OCI-LY3 (cell line): ENCODE results near the gene PIGC.

Source experiments
- H2AFZ ChIP-seq: fragments of 200-600, 300-600 bp; shearing (Covaris generic); 2 replicates; pipeline ENCODE4 v1.6.0; 2014; ENCODE audit warnings: antibody characterized with exemption, low read depth, low read length
- H3K27ac ChIP-seq: fragments of 200-600, 300-600 bp; sonication (generic); 2 replicates; pipeline ENCODE4 v1.5.1; 2014; ENCODE audit warnings: mild to moderate bottlenecking, low read length, moderate library complexity, mixed read lengths
- H3K27me3 ChIP-seq: fragments of 200-600, 300-600 bp; sonication (generic); 2 replicates; pipeline ENCODE4 v1.6.1; 2014; ENCODE audit warnings: low read depth, low read length, mixed read lengths
- H3K36me3 ChIP-seq: fragments of 200-600, 300-600 bp; sonication (generic); replicated peaks from 2 replicates; pipeline ENCODE3; 2014; ENCODE audit warnings: low read depth, low read length, mixed read lengths
- H3K4me1 ChIP-seq: fragments of 300-600, 200-600 bp; sonication (generic); 2 replicates; pipeline ENCODE4 v1.6.1; 2014; ENCODE audit warnings: low read length, mixed read lengths
- H3K4me2 ChIP-seq: fragments of 200-600, 300-600 bp; sonication (generic); 2 replicates; pipeline ENCODE4 v1.6.1; 2014; ENCODE audit warnings: low read length, mixed read lengths
- H3K4me3 ChIP-seq: fragments of 300-600, 200-600 bp; sonication (generic); 2 replicates; pipeline ENCODE4 v1.5.1; 2014; ENCODE audit warnings: antibody characterized with exemption, mild to moderate bottlenecking, low read length, moderate library complexity
- H3K79me2 ChIP-seq: fragments of 300-600, 200-600 bp; shearing (Covaris generic); 2 replicates; pipeline ENCODE4 v1.6.1; 2014; ENCODE audit warnings: mild to moderate bottlenecking, low read length, mixed read lengths
- H3K9ac ChIP-seq: fragments of 300-600, 200-600 bp; shearing (Covaris generic); 2 replicates; pipeline ENCODE4 v1.6.0; 2014; ENCODE audit warnings: mild to moderate bottlenecking, low read length, moderate library complexity
- H3K9me3 ChIP-seq: fragments of 200-600, 300-600 bp; shearing (Covaris generic); 2 replicates; pipeline ENCODE4 v1.6.1; 2014; ENCODE audit warnings: low read length, mixed read lengths; ENCODE audit not compliant: insufficient read depth
- H4K20me1 ChIP-seq: fragments of 200-600, 300-600 bp; sonication (generic); 2 replicates; pipeline ENCODE4 v1.6.1; 2016; ENCODE audit warnings: low read length, mixed read lengths; ENCODE audit not compliant: insufficient read depth
- EZH2phosphoT487 ChIP-seq: fragments of 200-600 bp; shearing (Covaris generic); IDR thresholded peaks from 2 replicates; pipeline ENCODE4 v1.6.1; 2018; ENCODE audit warnings: antibody characterized with exemption, mixed run types, low read depth
- TF ChIP-seq, protein P1 (sequence below): fragments of 200-600, 300-600 bp; sonication (generic); IDR thresholded peaks from 2 replicates; pipeline ENCODE4 v1.5.1; 2014; ENCODE audit warnings: antibody characterized with exemption, low read length, low read depth

Gene PIGC

DNA sequence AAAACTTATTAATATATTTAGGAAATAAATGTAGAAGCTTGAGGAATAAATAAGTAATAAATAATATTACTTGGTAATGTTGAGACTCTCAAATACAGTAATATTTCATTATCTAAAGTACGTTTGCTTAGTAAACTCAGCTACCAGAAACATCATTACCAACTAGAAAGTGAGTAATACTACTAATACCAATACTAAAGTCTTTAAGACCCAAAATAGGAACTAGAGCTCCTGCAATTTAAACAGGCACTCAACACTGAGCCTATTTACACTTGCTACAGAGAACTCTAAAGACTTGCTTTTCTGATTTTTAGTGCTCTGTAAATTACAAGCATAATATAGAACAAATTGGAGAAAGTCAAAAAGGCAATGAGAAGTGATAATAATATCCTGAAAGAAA lies 36.9 kb downstream of the PIGC start:
- Histone ChIP-seq H3K27ac (no peak overlapping the region), H3K4me3 (no peak overlapping the region), H3K4me1 (peaks cover 25% of the 10 kb centered on the region), H3K36me3 (no peaks in the 10 kb centered on the region), H3K9ac (no peak overlapping the region), H3K27me3 (no peaks in the 10 kb centered on the region), H2AFZ (no peak overlapping the region), H3K79me2 (no peaks in the 10 kb centered on the region), H3K9me3 (no peaks in the 10 kb centered on the region), H3K4me2 (peak overlapping the region; percentile 30), H4K20me1 (no peaks in the 10 kb centered on the region)
- TF ChIP-seq, protein P1, sequence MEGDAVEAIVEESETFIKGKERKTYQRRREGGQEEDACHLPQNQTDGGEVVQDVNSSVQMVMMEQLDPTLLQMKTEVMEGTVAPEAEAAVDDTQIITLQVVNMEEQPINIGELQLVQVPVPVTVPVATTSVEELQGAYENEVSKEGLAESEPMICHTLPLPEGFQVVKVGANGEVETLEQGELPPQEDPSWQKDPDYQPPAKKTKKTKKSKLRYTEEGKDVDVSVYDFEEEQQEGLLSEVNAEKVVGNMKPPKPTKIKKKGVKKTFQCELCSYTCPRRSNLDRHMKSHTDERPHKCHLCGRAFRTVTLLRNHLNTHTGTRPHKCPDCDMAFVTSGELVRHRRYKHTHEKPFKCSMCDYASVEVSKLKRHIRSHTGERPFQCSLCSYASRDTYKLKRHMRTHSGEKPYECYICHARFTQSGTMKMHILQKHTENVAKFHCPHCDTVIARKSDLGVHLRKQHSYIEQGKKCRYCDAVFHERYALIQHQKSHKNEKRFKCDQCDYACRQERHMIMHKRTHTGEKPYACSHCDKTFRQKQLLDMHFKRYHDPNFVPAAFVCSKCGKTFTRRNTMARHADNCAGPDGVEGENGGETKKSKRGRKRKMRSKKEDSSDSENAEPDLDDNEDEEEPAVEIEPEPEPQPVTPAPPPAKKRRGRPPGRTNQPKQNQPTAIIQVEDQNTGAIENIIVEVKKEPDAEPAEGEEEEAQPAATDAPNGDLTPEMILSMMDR, result no peak
- TF ChIP-seq EZH2phosphoT487, result no peak

DNA sequence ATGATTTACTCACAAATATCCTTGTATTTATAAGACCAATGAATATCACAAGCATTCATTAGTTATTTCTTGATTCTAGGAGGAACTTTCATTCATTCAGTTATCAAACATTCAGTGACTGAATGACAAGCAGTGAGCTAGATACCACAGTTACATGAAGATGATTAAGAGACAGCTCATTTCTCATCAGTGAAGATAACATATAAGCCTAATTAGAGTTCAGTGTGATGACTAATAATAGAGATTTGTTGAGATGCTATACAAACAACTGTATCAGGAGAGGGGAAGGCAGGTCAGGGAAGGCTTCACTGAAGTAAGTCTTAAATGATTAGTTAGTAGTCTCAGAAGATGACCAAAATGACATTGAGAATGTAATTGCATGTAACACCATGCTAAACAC lies 38.0 kb downstream of the PIGC start:
- no peaks in the 10 kb centered on the region for H3K79me2 ChIP-seq
- H3K9me3 ChIP-seq, result no peaks in the 10 kb centered on the region
- no peak overlapping the region for H2AFZ ChIP-seq
- no peak overlapping the region for H3K4me2 ChIP-seq
- no peak overlapping the region for H3K9ac ChIP-seq
- H3K27me3 ChIP-seq, result no peaks in the 10 kb centered on the region
- H3K4me1 ChIP-seq, result peaks cover 26% of the 10 kb centered on the region
- H4K20me1 ChIP-seq, result no peaks in the 10 kb centered on the region
- TF ChIP-seq EZH2phosphoT487, result no peak
- TF ChIP-seq, protein P1, result no peak
- no peaks in the 10 kb centered on the region for H3K36me3 ChIP-seq
- no peak overlapping the region for H3K27ac ChIP-seq
- H3K4me3 ChIP-seq, result no peak overlapping the region

GRCh38 chr1:172404121-172404520 lies 39.7 kb downstream of the PIGC start:
- no peak for TF ChIP-seq EZH2phosphoT487
- TF ChIP-seq, protein P1, result no peak
- no peak overlapping the region for H2AFZ ChIP-seq
- H3K4me3 ChIP-seq, result no peak overlapping the region
- no peak overlapping the region for H3K4me2 ChIP-seq
- no peaks in the 10 kb centered on the region for H3K79me2 ChIP-seq
- no peak overlapping the region for H3K9ac ChIP-seq
- H4K20me1 ChIP-seq, result no peaks in the 10 kb centered on the region
- no peaks in the 10 kb centered on the region for H3K36me3 ChIP-seq
- no peaks in the 10 kb centered on the region for H3K27me3 ChIP-seq
- no peaks in the 10 kb centered on the region for H3K9me3 ChIP-seq
- H3K4me1 ChIP-seq, result peaks cover 44% of the 10 kb centered on the region
- H3K27ac ChIP-seq, result no peak overlapping the region

DNA sequence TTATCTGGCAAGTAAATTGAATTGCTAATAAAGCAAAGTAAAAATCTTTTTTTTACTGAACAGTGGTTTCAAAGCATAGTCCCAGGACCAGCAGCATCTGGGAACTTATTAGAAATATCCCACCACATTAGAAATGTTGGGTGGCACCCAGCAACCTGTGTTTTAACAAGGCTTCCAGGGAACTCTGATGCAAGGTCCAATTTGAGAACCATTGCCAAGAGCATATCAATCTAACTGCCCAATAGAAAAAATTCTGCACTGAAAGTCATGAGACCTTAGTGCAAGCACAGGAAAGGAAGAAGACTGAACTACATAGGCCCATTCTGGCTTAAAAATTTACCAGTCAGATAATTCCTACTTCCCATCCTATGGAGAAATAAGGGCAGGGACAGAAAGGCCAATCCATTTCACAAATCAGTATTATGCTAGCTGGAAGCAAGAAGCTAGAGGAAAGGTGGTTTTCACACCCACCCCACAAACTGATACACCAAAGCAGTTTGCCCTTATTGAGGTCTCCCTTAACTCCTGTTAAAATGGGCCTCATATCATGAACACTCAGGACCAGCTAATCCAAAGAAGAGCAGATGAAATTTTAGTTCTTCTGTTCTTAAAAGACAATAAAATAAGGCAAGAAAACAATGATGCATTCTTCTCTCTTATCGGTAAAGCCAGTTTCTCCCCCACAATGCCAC lies 40.8 kb downstream of the PIGC start:
- Histone ChIP-seq H4K20me1 (no peaks in the 10 kb centered on the region), H3K4me3 (no peak overlapping the region), H3K27me3 (no peaks in the 10 kb centered on the region), H3K4me1 (peaks cover 55% of the 10 kb centered on the region), H3K27ac (no peak overlapping the region), H3K4me2 (no peak overlapping the region), H3K9me3 (no peaks in the 10 kb centered on the region), H3K79me2 (no peaks in the 10 kb centered on the region), H3K9ac (no peak overlapping the region), H3K36me3 (no peaks in the 10 kb centered on the region), H2AFZ (no peak overlapping the region)
- TF ChIP-seq, protein P1, result no peak
- TF ChIP-seq EZH2phosphoT487, result no peak
